H9 (cell line): ENCODE measurements around the gene RUVBL1. TPM values are rescaled to one million over a fixed set of nuclear protein-coding genes. Genes with fewer than 3 reads are reported as not detected.

Experiments used
- DNase-seq: peaks from one replicate; pipeline ENCODE4 v3.0.0-alpha.2; 2017
- H2AFZ ChIP-seq: one replicate; pipeline ENCODE4 v1.6.1; 2013; ENCODE audit warnings: mild to moderate bottlenecking, low read length, control low read depth, moderate library complexity
- H2AK5ac ChIP-seq: 2 replicates; pipeline ENCODE4 v1.6.1; 2013; ENCODE audit warnings: low read length, control low read depth, mixed read lengths; ENCODE audit not compliant: insufficient read length
- H2BK120ac ChIP-seq: one replicate; pipeline ENCODE4 v1.6.1; 2013; ENCODE audit warnings: low read depth, mild to moderate bottlenecking, low read length, control low read depth, inconsistent platforms; ENCODE audit not compliant: poor library complexity, severe bottlenecking
- H2BK12ac ChIP-seq: 2 replicates; pipeline ENCODE4 v1.6.1; 2013; ENCODE audit warnings: low read length, control low read depth, mixed read lengths, low read depth; ENCODE audit not compliant: insufficient read length
- H2BK15ac ChIP-seq: 2 replicates; pipeline ENCODE4 v1.6.1; 2013; ENCODE audit warnings: low read depth, low read length, control low read depth
- H2BK20ac ChIP-seq: one replicate; pipeline ENCODE4 v1.6.1; 2013; ENCODE audit warnings: low read depth, mild to moderate bottlenecking, low read length, control low read depth, inconsistent platforms; ENCODE audit not compliant: poor library complexity, severe bottlenecking
- H2BK5ac ChIP-seq: 2 replicates; pipeline ENCODE4 v1.6.1; 2013; ENCODE audit warnings: low read length, control low read depth, mixed read lengths; ENCODE audit not compliant: insufficient read length
- H3K14ac ChIP-seq: 2 replicates; pipeline ENCODE4 v1.6.1; 2013; ENCODE audit warnings: low read length, control low read depth; ENCODE audit not compliant: insufficient read depth
- H3K18ac ChIP-seq: 2 replicates; pipeline ENCODE4 v1.6.1; 2013; ENCODE audit warnings: low read depth, mild to moderate bottlenecking, mixed read lengths, low read length, control low read depth; ENCODE audit not compliant: insufficient read length
- H3K23ac ChIP-seq: 2 replicates; pipeline ENCODE4 v1.6.1; 2013; ENCODE audit warnings: low read length, control low read depth, mixed read lengths, low read depth; ENCODE audit not compliant: insufficient read length
- H3K23me2 ChIP-seq: 2 replicates; pipeline ENCODE4 v1.6.1; 2013; ENCODE audit warnings: low read depth, mild to moderate bottlenecking, mixed read lengths, low read length, control low read depth; ENCODE audit not compliant: insufficient read length, poor library complexity, severe bottlenecking
- H3K27ac ChIP-seq: 2 replicates; pipeline ENCODE4 v1.5.1; 2013; ENCODE audit warnings: low read length, control low read depth, mixed read lengths, low read depth; ENCODE audit not compliant: insufficient read length
- H3K27me3 ChIP-seq: 2 replicates; pipeline ENCODE4 v1.6.1; 2013; ENCODE audit warnings: low read length, control low read depth, inconsistent platforms; ENCODE audit not compliant: insufficient read depth
- H3K4ac ChIP-seq: 2 replicates; pipeline ENCODE4 v1.6.1; 2013; ENCODE audit warnings: low read depth, mild to moderate bottlenecking, control low read depth, inconsistent platforms, low read length, moderate library complexity
- H3K4me1 ChIP-seq: 2 replicates; pipeline ENCODE4 v1.6.1; 2013; ENCODE audit warnings: low read length, control low read depth, inconsistent platforms; ENCODE audit not compliant: insufficient read depth
- H3K4me2 ChIP-seq: 2 replicates; pipeline ENCODE4 v1.6.1; 2013; ENCODE audit warnings: low read length, control low read depth, mixed read lengths; ENCODE audit not compliant: insufficient read length, insufficient read depth
- H3K56ac ChIP-seq: 2 replicates; pipeline ENCODE4 v1.6.1; 2013; ENCODE audit warnings: low read depth, mild to moderate bottlenecking, mixed read lengths, low read length, control low read depth; ENCODE audit not compliant: insufficient read length
- H3K79me1 ChIP-seq: 2 replicates; pipeline ENCODE4 v1.6.1; 2013; ENCODE audit warnings: low read depth, mild to moderate bottlenecking, moderate library complexity, low read length, control low read depth, inconsistent platforms; ENCODE audit not compliant: insufficient read depth, poor library complexity, severe bottlenecking
- H3K79me2 ChIP-seq: 2 replicates; pipeline ENCODE4 v1.6.1; 2013; ENCODE audit warnings: low read length, control low read depth, inconsistent platforms; ENCODE audit not compliant: insufficient read depth
- H3K9ac ChIP-seq: 2 replicates; pipeline ENCODE4 v1.6.1; 2013; ENCODE audit warnings: low read length, control low read depth, mixed read lengths; ENCODE audit not compliant: insufficient read length; ENCODE audit errors: extremely low read depth
- H3K9me3 ChIP-seq: one replicate; pipeline ENCODE4 v1.6.1; 2013; ENCODE audit warnings: low read depth, low read length, inconsistent platforms; ENCODE audit not compliant: control insufficient read depth
- H3T11ph ChIP-seq: one replicate; pipeline ENCODE4 v1.6.1; 2013; ENCODE audit warnings: mild to moderate bottlenecking, low read length, control low read depth, inconsistent platforms
- H4K20me1 ChIP-seq: one replicate; pipeline ENCODE4 v1.6.1; 2013; ENCODE audit not compliant: control insufficient read depth, insufficient read length, insufficient read depth
- H4K5ac ChIP-seq: 2 replicates; pipeline ENCODE4 v1.6.1; 2013; ENCODE audit warnings: low read depth, mild to moderate bottlenecking, mixed read lengths, low read length, control low read depth; ENCODE audit not compliant: insufficient read length
- H4K8ac ChIP-seq: replicated peaks from 2 replicates; pipeline ENCODE4 v1.6.1; 2013; ENCODE audit warnings: low read length, control low read depth, mixed read lengths, low read depth; ENCODE audit not compliant: insufficient read length
- H4K91ac ChIP-seq: 2 replicates; pipeline ENCODE4 v1.6.1; 2013; ENCODE audit warnings: low read depth, mild to moderate bottlenecking, moderate library complexity, mixed read lengths, low read length, control low read depth; ENCODE audit not compliant: insufficient read length
- H3K27ac Mint-ChIP-seq, 3 experiments: 2 replicates in 2 of 3; 3 replicates in 1 of 3; pipeline ENCODE4 v1.8.0; 2020 to 2021; ENCODE audit warnings: mixed read lengths in 3 of 3, mild to moderate bottlenecking in 1 of 3, moderate library complexity in 1 of 3
- H3K27me3 Mint-ChIP-seq: 2 replicates; pipeline ENCODE4 v1.8.0; 2021; ENCODE audit warnings: low read depth, mild to moderate bottlenecking, moderate library complexity, mixed read lengths
- H3K36me3 Mint-ChIP-seq, 3 experiments: 2 replicates in 2 of 3; 3 replicates in 1 of 3; pipeline ENCODE4 v1.8.0; 2020 to 2021; ENCODE audit warnings: low read depth in 3 of 3, mixed read lengths in 3 of 3; ENCODE audit not compliant: insufficient read depth in 1 of 3
- H3K4me1 Mint-ChIP-seq, 2 experiments: 2 replicates each; pipeline ENCODE4 v1.8.0; 2020; ENCODE audit warnings: mixed read lengths in 2 of 2
- H3K4me3 Mint-ChIP-seq, 2 experiments: 2 replicates in 1 of 2; 3 replicates in 1 of 2; pipeline ENCODE4 v1.8.0; 2020 to 2021; ENCODE audit warnings: mild to moderate bottlenecking in 2 of 2, mixed read lengths in 2 of 2, moderate library complexity in 1 of 2
- H3K9me3 Mint-ChIP-seq, 2 experiments: 2 replicates in 1 of 2; 3 replicates in 1 of 2; pipeline ENCODE4 v1.8.0; 2020; ENCODE audit warnings: mild to moderate bottlenecking in 2 of 2, mixed read lengths in 2 of 2, moderate library complexity in 1 of 2
- CTCF ChIP-seq: fragments of 200-600 bp; sonication (generic); conservative IDR thresholded peaks from 3 replicates; pipeline ENCODE4 v1.8.0; 2021; ENCODE audit warnings: antibody characterized with exemption, mild to moderate bottlenecking
- WGBS: extraction: QIAGEN DNeasy Blood & Tissue Kit; methylation state at CpG from one replicate; pipeline ENCODE4 v1.1.7; 2013; ENCODE audit warnings: missing lambda C conversion rate, low lambda C conversion rate, mixed read lengths; ENCODE audit not compliant: insufficient read length; ENCODE audit errors: extremely low coverage; 5-methylcytosine and 5-hydroxymethylcytosine counted together
- total RNA-seq: library from RNA; stranded (reverse); gene quantifications from 2 replicates; pipeline ENCODE4 v1.2.1, GENCODE V29; 2021

RUVBL1 gene
- total RNA-seq, 1 experiment from 2014 or later: 99.6 TPM

- Histone ChIP-seq H3K79me1 (no peaks in the 10 kb centered on the region), H3K4ac (no peak overlapping the region), H2AFZ (no peak overlapping the region), H3T11ph (no peak overlapping the region), H2AK5ac (no peak overlapping the region), H4K8ac (no peak overlapping the region), H2BK20ac (no peak overlapping the region), H3K14ac (no peak overlapping the region), H2BK12ac (no peak overlapping the region), H2BK5ac (no peak overlapping the region), H3K27me3 (no peaks in the 10 kb centered on the region), H4K91ac (no peak overlapping the region), H4K20me1 (no peaks in the 10 kb centered on the region), H3K4me1 (no peaks in the 10 kb centered on the region; the same call in 1 of the 2 replicates), H3K23me2 (no peaks in the 10 kb centered on the region), H3K9me3 (no peaks in the 10 kb centered on the region), H3K23ac (no peak overlapping the region), H3K79me2 (no peaks in the 10 kb centered on the region), H2BK15ac (no peak overlapping the region), H3K18ac (no peak overlapping the region), H4K5ac (no peak overlapping the region), H3K9ac (no peak overlapping the region), H2BK120ac (no peak overlapping the region), H3K4me2 (no peak overlapping the region), H3K27ac (no peak overlapping the region), H3K56ac (no peak overlapping the region)
- no peak for TF ChIP-seq CTCF
- DNase-seq: no peak
- WGBS: no CpG with 5 or more reads among the region's 10 CpGs
- Mint-ChIP-seq H3K36me3 (peaks cover 34 to 89% (median 86%) of the 10 kb centered on the region in 3 experiments; a peak in 6 of 7 replicates), H3K27me3 (peaks cover under 1% of the 10 kb centered on the region; the same call in 1 of the 2 replicates), H3K4me3 (no peak overlapping the region), H3K4me1 (peaks cover 3% of the 10 kb centered on the region in 2 experiments; a peak in 2 of 4 replicates), H3K27ac (no peak overlapping the region), H3K9me3 (no peaks in the 10 kb centered on the region)
Measured at GRCh38 chr3:128082546-128082945, 41.1 kb downstream of the RUVBL1 start.
